ENCODE data around the gene STARD13. TPM values are rescaled to one million over a fixed set of nuclear protein-coding genes. Genes with fewer than 3 reads are reported as not detected.

Gene STARD13
- total RNA-seq, 1 experiment from 2014 or later: 4.1 TPM

GRCh38 chr13:33310245-33311038 is 24.9 kb upstream of the STARD13 start:
- CTCF ChIA-PET: no interaction called here
- Histone ChIP-seq H3K4me2 (ENCODE audit: low read length) (no peak overlapping the region), H4K20me1 (ENCODE audit: insufficient read depth) (no peaks in the 10 kb centered on the region), H3K27ac (ENCODE audit: low read depth, low read length) (no peak overlapping the region), H3K9ac (ENCODE audit: low read length) (no peak overlapping the region), H3K4me3 (replicated peaks in 1 of 2; ENCODE audit: low read depth in 1 of 2, low read length in 2 of 2) (no peak overlapping the region), H3K27me3 (ENCODE audit: insufficient read depth, low read length) (no peaks in the 10 kb centered on the region), H3K79me2 (ENCODE audit: insufficient read depth, low read length) (no peaks in the 10 kb centered on the region), H3K36me3 (ENCODE audit: control insufficient read depth in 1 of 2, insufficient read depth in 2 of 2, low read length in 2 of 2) (no peaks in the 10 kb centered on the region), H2AFZ (ENCODE audit: low read depth, low read length, poor library complexity, severe bottlenecking) (no peak overlapping the region), H3K9me2 (ENCODE audit: insufficient read depth) (no peaks in the 10 kb centered on the region), H3K4me1 (ENCODE audit: control insufficient read depth in 1 of 2, insufficient read depth in 2 of 2, low read length in 2 of 2) (no peaks in the 10 kb centered on the region), H3K9me3 (ENCODE audit: control insufficient read depth in 1 of 2, insufficient read depth in 1 of 2, low read depth in 1 of 2, low read length in 2 of 2) (no peaks in the 10 kb centered on the region)
- no peak for ATAC-seq
- no peak for DNase-seq (ENCODE audit: low read depth, low spot score)
- RAD21 ChIA-PET (ENCODE audit: low non-redundant PET in 1 of 2, low total read pairs in 2 of 2, uncharacterized antibody in 2 of 2, unreplicated experiment in 2 of 2): no interaction called here
- POLR2A ChIA-PET: no interaction called here
- no TSS peak for BruUV-seq (replicated peaks)
- TF ChIP-seq TCF7L2 (IDR thresholded peaks at IDR 0.05; ENCODE audit: borderline replicate concordance, extremely low read depth, insufficient read depth, insufficient read length) (no peak), FOSL1 (IDR thresholded peaks at IDR 0.05; ENCODE audit: low read depth) (no peak), CBX3 (IDR thresholded peaks at IDR 0.05; ENCODE audit: low read depth) (no peak), CTCF (IDR thresholded peaks at IDR 0.05 in 2 of 3, conservative IDR thresholded peaks at IDR 0.05 in 1 of 3; ENCODE audit: borderline replicate concordance in 1 of 3, insufficient read depth in 1 of 3, low read depth in 2 of 3, low read length in 2 of 3) (no peak), ZFX (IDR thresholded peaks at IDR 0.05) (no peak), MAX (IDR thresholded peaks at IDR 0.05) (no peak), SRF (IDR thresholded peaks at IDR 0.05; ENCODE audit: low read depth) (no peak), ZBTB33 (IDR thresholded peaks at IDR 0.05; ENCODE audit: extremely low read depth, insufficient replicate concordance, low read length) (no peak), POLR2A (IDR thresholded peaks at IDR 0.05; ENCODE audit: borderline replicate concordance, extremely low read depth, insufficient read depth, insufficient read length) (no peak), ZNF274 (IDR thresholded peaks at IDR 0.05; ENCODE audit: low read depth, low read length) (no peak), RAD21 (IDR thresholded peaks at IDR 0.05; ENCODE audit: low read depth) (no peak), SIN3A (IDR thresholded peaks at IDR 0.05; ENCODE audit: low read depth) (no peak), EGR1 (IDR thresholded peaks at IDR 0.05; ENCODE audit: low read depth) (no peak), ATF3 (IDR thresholded peaks at IDR 0.05) (no peak)
- intact Hi-C loops (cut with micrococcal nuclease): no loop called here
